Measurements from ENCODE around the gene MYPOP. TPM values are rescaled to one million over a fixed set of nuclear protein-coding genes. Genes with fewer than 3 reads are reported as not detected.

The MYPOP gene
- total RNA-seq, 2 experiments from 2014 or later, result 9.7 to 11.4 TPM

DNA sequence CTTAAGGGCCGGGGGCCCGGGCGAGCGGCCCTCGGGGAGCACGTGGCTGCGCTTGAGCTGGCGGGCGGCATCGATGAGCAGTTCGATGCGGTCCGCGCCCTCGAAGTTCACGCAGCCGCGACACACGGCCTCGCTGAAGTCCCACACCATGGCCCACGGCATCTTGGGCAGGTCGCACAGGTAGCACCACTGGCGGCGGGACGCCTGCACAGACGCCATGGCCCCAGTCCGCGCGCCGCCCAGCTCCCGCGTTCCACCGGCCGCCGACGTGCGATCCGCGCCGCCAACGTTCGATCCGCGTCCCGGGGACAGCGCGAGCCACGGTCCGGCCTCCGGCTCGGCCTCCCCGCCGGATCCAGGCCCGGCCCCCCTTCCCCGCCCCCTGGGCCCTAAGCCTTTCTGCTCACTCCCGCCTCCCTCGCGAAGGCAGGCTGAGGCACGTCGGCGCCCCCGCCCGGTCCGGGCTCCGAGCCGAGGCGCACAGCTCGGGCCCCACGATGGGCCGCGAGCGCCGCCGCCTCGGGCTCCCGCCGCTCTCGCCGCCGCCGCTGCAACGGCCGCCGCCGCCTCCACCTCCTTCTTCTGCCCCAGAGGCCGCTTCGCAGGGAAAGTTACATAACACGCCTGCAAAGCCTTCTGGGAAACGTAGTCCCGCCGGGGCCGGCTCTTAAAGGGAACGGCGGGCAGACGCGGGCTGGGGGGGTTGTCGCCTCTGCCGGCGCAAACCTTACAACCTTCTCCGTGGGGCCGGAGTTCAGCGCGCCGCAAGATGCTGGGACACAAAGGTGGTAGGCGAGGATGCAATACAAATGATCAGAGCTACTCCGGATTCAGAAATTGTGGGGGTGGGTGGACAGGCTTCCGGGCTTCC, 16.6 kb downstream of the MYPOP start, which contains the start of gene IRF2BP1:
TSS of gene IRF2BP1 (minus strand) at position 586 of the 871 bp plus-strand sequence. CDS start at position 219, 367 bp downstream.
- POLR2A ChIA-PET, result interaction anchor here (0.6 to 1.0 kb wide), 3 partner anchors 17 to 93 kb away, joined by 3 to 7 read pairs (median 3); partner anchors contain the start of genes DMWD and MYPOP
- peak within 1 kb of the TSS; percentile 95 for H3K4me3 Mint-ChIP-seq
- CTCF ChIA-PET, result interaction anchor here (0.6 to 8.1 kb wide), 10 partner anchors 10 to 143 kb away, joined by 3 to 58 read pairs (median 4); partner anchors contain the start of genes FOXA3 and SYMPK
- H3K27ac Mint-ChIP-seq, result peak within 1 kb of the TSS; percentile 98
- H3K27me3 Mint-ChIP-seq, result no peaks in the 10 kb centered on the region
- peaks cover 2% of the 10 kb centered on the region for H3K36me3 Mint-ChIP-seq (ENCODE audit: low read depth)
- H3K9me3 Mint-ChIP-seq, result no peaks in the 10 kb centered on the region
- peak; percentile 92 for DNase-seq
- peaks cover 31% of the 10 kb centered on the region for H3K4me1 Mint-ChIP-seq

DNA sequence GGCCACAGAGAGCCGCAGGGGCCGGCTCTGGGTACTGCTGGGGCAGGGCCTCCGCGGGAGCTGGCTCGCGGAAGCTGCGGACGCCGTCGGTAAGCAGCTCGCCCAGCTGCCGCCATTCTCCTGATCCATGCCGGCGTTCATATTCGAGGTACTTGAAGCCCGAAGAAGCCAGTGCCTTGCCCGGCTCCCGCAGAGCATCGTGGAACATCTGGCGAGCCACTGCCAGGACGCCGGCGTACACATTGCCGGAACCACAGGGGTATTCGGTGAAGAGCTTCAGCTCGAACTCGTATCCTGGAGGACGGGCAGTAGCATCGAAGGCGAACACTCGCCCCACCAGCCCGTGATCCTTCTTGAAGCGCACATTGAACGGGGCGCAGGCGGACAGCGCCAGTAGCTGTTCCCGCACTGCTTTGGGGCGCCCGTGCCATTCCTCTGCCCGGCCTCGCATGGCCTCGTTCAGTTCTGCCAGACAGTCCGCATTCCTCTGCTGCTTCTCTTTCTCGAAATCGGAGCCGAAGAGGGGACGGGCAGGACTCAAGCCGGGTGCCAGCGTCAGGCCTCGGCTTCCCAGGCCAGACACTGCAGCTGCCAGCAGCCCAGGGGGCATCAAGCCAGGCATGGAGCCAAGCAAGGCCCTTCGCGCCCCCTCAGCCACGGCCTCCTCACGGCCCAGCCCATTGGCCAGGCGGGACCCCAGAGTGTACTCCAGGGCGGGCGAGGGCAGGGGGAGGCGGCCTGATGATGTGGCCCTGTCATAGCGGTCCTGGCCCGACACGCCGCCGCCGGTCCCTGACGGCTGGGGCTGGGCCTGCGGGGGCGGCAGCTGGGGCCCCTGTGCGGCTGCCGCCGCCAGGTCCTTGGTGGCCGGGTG, 17.5 kb downstream of the MYPOP start:
- ChIA-PET POLR2A (no interaction called here), CTCF (interaction anchor here (0.9 to 8.1 kb wide), 5 partner anchors 11 to 23 kb away, joined by 3 to 58 read pairs (median 4); partner anchors contain the start of genes FOXA3, MYPOP and SYMPK)
- Mint-ChIP-seq H3K4me1 (peaks cover 31% of the 10 kb centered on the region), H3K36me3 (ENCODE audit: low read depth) (peaks cover 2% of the 10 kb centered on the region), H3K4me3 (peak overlapping the region; percentile 60), H3K9me3 (no peaks in the 10 kb centered on the region), H3K27me3 (peaks cover 2% of the 10 kb centered on the region), H3K27ac (peak overlapping the region; percentile 25)
- DNase-seq, result no peak

DNA sequence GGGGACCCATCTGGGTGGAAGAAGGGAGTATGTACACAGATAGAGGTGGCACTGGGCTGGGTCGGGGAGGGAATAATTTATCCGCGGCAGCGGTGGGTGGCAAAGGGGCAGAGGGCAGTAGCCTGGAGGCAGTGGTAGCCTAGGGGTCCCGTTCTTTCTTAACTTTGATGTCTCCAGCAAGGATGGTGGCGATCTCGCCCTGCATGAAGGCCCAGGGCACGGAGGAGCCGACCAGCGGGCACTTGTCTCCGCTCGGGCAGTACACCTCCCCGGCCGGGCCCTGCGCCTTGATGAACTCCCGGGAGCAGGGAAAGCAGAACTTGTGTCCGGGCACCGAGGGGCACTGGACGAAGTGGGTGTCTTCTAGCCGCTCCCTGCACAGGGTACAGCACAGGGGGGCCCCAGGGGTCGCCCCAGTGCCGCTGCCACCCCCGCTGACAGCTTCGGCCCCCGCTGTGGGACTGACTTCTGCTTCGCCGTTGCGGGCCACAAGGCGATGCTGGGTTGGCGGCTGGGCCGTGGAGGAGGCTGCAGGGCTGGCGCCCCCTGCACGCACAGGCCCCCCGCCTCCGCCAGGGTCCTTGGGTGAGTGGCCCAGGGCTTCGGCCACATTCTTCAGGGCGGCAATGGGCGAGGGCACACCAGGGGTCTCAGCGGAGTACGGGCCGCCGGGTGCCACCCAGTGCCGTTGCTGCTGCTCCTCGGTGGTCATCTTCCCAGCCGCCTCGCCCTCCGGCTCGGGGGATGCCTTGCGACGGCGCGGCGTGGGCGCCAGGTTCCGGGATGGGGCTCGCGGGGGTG, 18.3 kb downstream of the MYPOP start:
- no peak for DNase-seq
- H3K36me3 Mint-ChIP-seq (ENCODE audit: low read depth), result peaks cover 2% of the 10 kb centered on the region
- no peaks in the 10 kb centered on the region for H3K9me3 Mint-ChIP-seq
- POLR2A ChIA-PET, result no interaction called here
- peak overlapping the region; percentile 66 for H3K4me3 Mint-ChIP-seq
- H3K4me1 Mint-ChIP-seq, result peaks cover 31% of the 10 kb centered on the region
- peaks cover 2% of the 10 kb centered on the region for H3K27me3 Mint-ChIP-seq
- CTCF ChIA-PET, result interaction anchor here (1.5 to 8.1 kb wide), 3 partner anchors 14 to 19 kb away, joined by 3 to 58 read pairs (median 4); partner anchors contain the start of genes FOXA3, MYPOP and SYMPK
- H3K27ac Mint-ChIP-seq, result no peak overlapping the region

DNA sequence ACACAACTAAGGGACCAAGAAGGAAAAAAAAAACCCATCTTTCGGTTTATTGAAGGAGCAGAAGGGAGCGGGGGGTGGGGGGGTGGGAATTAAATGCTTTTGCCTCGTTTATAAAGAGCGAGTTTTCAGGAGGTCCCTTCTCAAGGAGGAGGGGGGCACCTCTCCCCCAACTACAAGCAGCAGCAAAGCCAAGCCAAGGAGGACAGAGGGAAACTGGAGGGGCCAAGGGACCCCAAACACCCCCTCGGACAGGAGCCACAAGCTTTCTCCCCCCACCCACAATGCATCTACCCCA, 18.9 kb downstream of the MYPOP start:
- Mint-ChIP-seq H3K4me1 (peaks cover 32% of the 10 kb centered on the region), H3K27me3 (peaks cover 3% of the 10 kb centered on the region), H3K4me3 (peak overlapping the region; percentile 66), H3K27ac (peak overlapping the region; percentile 59), H3K36me3 (ENCODE audit: low read depth) (peaks cover 2% of the 10 kb centered on the region), H3K9me3 (no peaks in the 10 kb centered on the region)
- DNase-seq, result no peak
- POLR2A ChIA-PET, result no interaction called here
- CTCF ChIA-PET, result interaction anchor here (1.3 to 8.1 kb wide), 3 partner anchors 18 to 114 kb away, joined by 4 to 58 read pairs (median 5); partner anchors contain the start of genes FOXA3, MYPOP, SIX5 and SYMPK

DNA sequence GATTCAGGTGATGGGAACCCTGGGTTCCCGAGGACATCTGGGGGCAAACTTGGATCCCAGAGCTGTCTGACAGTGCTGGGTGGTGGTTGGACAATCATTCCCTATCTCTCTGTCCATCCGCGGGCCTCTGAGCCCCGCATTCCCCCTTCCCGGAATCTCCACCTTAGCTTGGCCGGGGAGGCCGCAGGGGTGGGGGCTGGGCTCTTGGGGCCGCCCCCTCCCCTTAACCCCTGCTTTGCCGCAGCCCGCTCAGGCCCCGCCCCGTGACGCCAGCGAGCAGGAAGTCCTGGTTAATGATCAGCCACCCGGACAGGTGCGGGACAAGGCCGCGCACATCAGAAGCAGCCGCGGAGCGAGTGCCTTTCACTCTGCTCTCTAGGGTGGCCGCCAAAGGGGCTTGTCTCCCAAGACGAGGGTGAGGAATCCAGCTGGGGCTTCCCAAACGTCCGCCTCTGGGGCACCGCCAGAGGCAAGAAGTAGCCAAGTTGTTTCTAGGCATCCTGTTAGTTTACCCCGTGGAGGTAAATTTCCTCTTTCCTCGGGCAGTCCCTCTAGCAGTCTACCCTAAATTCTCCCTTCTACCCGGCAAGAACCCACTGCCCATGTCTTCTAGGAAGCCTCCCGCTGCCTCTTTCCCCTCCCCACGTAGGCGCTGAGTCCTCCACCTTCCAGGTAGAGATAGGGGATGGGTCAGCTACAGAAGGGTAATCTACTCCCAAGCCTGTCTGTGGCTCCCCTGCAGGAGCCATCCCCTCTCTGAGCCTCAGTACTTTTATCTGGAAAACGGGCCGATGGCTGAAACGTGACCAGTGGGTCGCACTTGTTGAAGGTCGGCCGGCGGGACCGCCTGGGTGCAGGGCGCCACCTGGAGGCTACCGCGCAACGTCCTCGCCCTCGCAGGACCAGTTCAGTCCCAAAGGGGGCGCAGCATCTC, 19.5 kb downstream of the MYPOP start:
- ChIA-PET POLR2A (no interaction called here), CTCF (interaction anchor here (0.6 to 8.1 kb wide), 9 partner anchors 9 to 1824 kb away, joined by 3 to 58 read pairs (median 3); partner anchors contain the start of genes FOXA3, MYPOP, SIX5 and SYMPK)
- Mint-ChIP-seq H3K27ac (peak overlapping the region; percentile 59), H3K27me3 (peaks cover 5% of the 10 kb centered on the region), H3K4me3 (peak overlapping the region; percentile 66), H3K9me3 (no peaks in the 10 kb centered on the region), H3K4me1 (peaks cover 34% of the 10 kb centered on the region), H3K36me3 (ENCODE audit: low read depth) (peaks cover 2% of the 10 kb centered on the region)
- peak; percentile 87 for DNase-seq

DNA sequence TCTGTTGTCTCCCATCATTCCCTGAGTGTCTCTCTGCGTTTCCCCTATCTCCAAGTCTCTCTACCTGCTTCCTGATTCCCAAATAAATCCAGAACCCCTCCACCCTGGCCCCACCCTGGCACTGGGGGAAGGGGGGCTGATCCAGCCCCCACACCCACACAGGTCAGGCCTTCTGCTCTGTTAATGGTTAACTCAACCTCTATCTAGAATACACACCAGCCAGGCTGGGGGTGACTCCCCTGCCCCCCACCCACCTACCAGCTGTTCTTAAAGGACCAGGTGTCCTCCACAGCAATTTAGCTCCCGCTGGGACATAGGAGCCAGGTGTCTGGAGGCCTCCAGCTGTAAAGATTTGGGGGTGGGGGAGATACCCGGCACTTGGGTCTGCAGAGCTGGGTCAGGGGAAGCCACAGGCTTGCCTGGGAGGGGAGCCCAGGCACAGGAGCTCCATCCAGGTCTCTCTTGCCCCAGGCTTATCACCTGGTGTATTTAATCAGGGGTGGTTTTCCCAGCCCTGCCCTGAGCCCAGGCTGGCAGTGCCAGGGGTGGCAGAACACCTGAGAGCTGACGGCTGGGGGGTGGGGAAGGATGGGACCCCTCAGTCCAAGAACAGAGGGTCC, 20.4 kb downstream of the MYPOP start:
- no peaks in the 10 kb centered on the region for H3K9me3 Mint-ChIP-seq
- ChIA-PET POLR2A (no interaction called here), CTCF (interaction anchor here (0.8 to 8.1 kb wide), 7 partner anchors 8 to 1825 kb away, joined by 3 to 58 read pairs (median 3); partner anchors contain the start of genes FOXA3, MYPOP and SYMPK)
- DNase-seq, result no peak
- H3K27me3 Mint-ChIP-seq, result peaks cover 5% of the 10 kb centered on the region
- H3K4me3 Mint-ChIP-seq, result no peak overlapping the region
- H3K4me1 Mint-ChIP-seq, result peaks cover 38% of the 10 kb centered on the region
- no peak overlapping the region for H3K27ac Mint-ChIP-seq
- peaks cover 2% of the 10 kb centered on the region for H3K36me3 Mint-ChIP-seq (ENCODE audit: low read depth)

DNA sequence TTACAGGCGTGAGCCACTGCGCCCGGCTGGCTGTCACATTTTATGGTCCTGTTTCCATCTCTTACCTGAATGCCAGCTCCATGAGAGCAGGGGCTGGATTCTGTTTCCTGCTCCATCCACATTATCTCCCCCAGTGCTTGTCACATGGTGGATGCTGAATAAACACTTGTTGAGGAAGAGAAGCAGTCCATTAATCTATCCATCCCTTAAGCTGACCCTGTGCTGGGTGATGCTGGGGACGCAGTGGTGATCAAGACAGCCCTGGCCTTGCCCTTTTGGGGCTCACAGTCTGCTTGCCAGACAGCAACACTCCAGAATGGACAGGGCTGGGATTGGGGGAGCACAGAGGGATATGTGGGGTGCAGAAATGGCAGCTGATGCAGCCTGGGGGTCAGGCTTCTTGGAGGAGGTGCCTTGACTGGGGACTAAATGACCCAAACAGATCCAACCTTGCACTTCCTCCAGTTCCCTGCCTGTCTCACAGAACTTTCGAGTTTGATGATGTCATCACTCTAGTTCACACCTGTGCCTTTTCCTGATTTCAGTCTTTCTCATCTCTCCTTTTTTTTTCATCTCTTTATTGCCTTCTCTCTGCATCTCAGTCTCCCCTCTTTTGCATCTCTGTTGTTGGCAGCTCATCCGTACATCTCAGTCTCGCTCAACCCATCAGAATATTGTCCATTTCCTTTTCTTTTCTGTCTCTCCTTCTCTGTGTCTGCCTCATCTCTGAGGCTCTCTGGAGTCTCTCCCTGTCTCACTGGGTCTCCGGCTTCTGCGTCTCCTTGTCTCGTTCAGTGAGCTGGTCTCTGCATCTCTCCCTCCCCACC, 21.1 kb downstream of the MYPOP start:
- Mint-ChIP-seq H3K27me3 (peaks cover 6% of the 10 kb centered on the region), H3K4me1 (peaks cover 38% of the 10 kb centered on the region), H3K4me3 (no peak overlapping the region), H3K36me3 (ENCODE audit: low read depth) (peaks cover 2% of the 10 kb centered on the region), H3K27ac (no peak overlapping the region), H3K9me3 (no peaks in the 10 kb centered on the region)
- DNase-seq, result no peak
- POLR2A ChIA-PET, result no interaction called here
- CTCF ChIA-PET, result interaction anchor here (0.6 to 8.1 kb wide), 9 partner anchors 8 to 391 kb away, joined by 3 to 58 read pairs (median 4); partner anchors contain the start of genes FOXA3, MYPOP and SYMPK

DNA sequence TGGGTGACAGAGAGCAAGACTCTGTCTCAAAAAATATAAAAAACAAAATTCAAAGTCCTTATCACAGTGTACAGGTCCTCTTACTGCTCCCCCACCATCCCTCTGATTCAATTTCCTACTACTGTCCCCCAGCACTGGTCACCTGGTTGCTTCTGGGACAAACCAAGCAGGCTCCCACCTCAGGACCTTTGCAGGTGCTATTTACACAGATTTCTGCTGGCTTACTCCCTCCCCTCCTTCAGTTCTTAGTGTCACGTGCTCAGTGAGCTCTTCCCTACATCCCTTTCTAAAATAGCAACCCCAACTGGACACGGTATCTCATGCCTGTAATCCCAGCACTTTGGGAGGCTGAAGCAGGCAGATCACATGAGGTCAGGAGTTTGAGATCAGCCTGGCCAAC, 22.4 kb downstream of the MYPOP start:
- no peak for DNase-seq
- no peaks in the 10 kb centered on the region for H3K9me3 Mint-ChIP-seq
- CTCF ChIA-PET, result interaction anchor here (1.5 to 8.1 kb wide), 3 partner anchors 13 to 109 kb away, joined by 3 to 58 read pairs (median 6); partner anchors contain the start of genes FOXA3 and SYMPK
- POLR2A ChIA-PET, result no interaction called here
- no peak overlapping the region for H3K27ac Mint-ChIP-seq
- H3K27me3 Mint-ChIP-seq, result peaks cover 13% of the 10 kb centered on the region
- no peak overlapping the region for H3K4me3 Mint-ChIP-seq
- peaks cover 40% of the 10 kb centered on the region for H3K4me1 Mint-ChIP-seq
- H3K36me3 Mint-ChIP-seq (ENCODE audit: low read depth), result peaks cover 2% of the 10 kb centered on the region

DNA sequence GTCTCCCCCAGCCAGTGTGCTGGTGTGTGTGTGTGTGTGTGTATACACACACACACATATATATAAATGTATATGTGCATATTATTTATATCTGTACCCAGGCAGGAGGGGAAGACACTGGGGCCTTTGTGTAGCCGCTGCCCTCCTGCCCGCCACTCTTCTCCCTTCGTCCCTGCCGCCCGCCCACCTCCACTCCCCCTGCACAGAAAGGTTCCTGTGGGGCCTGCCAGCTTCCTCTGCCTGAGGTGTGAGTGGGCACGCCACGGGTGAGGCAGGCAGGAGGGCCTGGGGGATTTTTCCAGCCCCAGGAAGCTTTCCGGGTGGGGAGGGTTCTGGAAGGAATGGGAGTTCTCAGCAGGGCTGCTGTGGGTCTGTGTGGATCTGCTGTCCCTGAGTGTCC, 23.4 kb downstream of the MYPOP start:
- ChIA-PET CTCF (interaction anchor here (1.5 to 8.1 kb wide), 2 partner anchors 14 kb away, joined by 3 to 58 read pairs; partner anchors contain the start of genes FOXA3 and SYMPK), POLR2A (no interaction called here)
- DNase-seq, result no peak
- Mint-ChIP-seq H3K4me1 (peaks cover 36% of the 10 kb centered on the region), H3K27ac (no peak overlapping the region), H3K27me3 (peaks cover 13% of the 10 kb centered on the region), H3K4me3 (no peak overlapping the region), H3K9me3 (no peaks in the 10 kb centered on the region), H3K36me3 (ENCODE audit: low read depth) (peaks cover 2% of the 10 kb centered on the region)

DNA sequence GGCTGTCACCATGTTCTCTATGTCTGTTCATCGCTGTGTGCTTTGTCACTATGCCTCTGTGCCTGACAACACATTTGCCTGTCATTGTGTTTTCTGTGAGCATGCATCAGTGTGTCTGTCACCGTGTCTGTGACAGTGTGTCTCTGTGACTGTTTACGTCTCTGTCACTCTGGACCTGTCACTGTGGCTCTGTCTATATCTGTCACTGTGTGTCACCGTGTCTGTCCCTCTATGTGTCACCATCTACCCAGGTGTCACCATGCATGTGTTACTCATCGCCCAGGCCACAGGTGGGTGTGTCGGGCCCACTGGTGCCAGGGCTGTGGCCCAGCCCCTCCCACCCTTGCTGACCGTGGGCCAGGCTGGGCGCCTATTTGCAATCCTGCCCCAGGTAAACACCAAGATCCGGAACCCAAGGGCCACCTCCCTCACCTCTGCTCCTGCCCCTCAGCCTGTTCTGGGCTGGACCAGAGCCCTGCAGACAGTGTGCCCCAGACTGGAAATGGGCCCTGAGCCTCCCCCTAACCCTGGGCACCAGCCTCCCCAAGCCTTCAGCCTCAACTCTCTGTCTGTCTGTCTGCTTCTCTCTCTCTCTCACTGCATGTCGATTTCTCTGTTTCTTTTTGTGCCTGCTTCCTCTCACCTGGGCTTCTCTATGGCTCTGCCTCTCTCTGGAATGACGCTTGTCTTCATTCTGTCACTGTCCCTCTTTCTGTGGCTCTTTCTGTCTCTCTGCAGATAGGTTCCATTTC, 24.2 kb downstream of the MYPOP start:
- H3K9me3 Mint-ChIP-seq, result no peaks in the 10 kb centered on the region
- CTCF ChIA-PET, result no interaction called here
- H3K4me3 Mint-ChIP-seq, result no peak overlapping the region
- H3K27ac Mint-ChIP-seq, result no peak overlapping the region
- POLR2A ChIA-PET, result no interaction called here
- peaks cover 28% of the 10 kb centered on the region for H3K4me1 Mint-ChIP-seq
- DNase-seq, result no peak
- H3K36me3 Mint-ChIP-seq (ENCODE audit: low read depth), result no peaks in the 10 kb centered on the region
- peaks cover 16% of the 10 kb centered on the region for H3K27me3 Mint-ChIP-seq
